WTC11 (cell line): Measurements from ENCODE around the gene FNDC3B. TPM values are rescaled to one million over a fixed set of nuclear protein-coding genes. Genes with fewer than 3 reads are reported as not detected.

Experiments used
- ATAC-seq: fragments of 200-7000 bp; cut with Tn5 transposase; 2 replicates; pipeline ENCODE4 v1.10.0; 2021; ENCODE audit warnings: mild to moderate bottlenecking, moderate library complexity
- CTCF ChIA-PET: fragments of 300-600 bp; sonication (Branson Sonifier 250); formaldehyde crosslinking; loops from one replicate; lab custom pipeline; 2021; ENCODE audit warnings: antibody characterized with exemption; lab: Charles Lee
- POLR2A ChIA-PET: fragments of 350-600 bp; sonication (Branson Sonifier 250); formaldehyde crosslinking; loops from one replicate; lab custom pipeline; 2021; ENCODE audit warnings: antibody characterized with exemption; lab: Charles Lee
- DNase-seq: peaks from one replicate; pipeline ENCODE4 v3.0.0; 2021; ENCODE audit warnings: low spot score
- H3K27ac Mint-ChIP-seq: 2 replicates; pipeline ENCODE4 v1.8.0; 2021; ENCODE audit warnings: mixed read lengths
- H3K27me3 Mint-ChIP-seq: 2 replicates; pipeline ENCODE4 v1.8.0; 2021; ENCODE audit warnings: low read depth, mild to moderate bottlenecking, moderate library complexity, mixed read lengths
- H3K36me3 Mint-ChIP-seq: 2 replicates; pipeline ENCODE4 v1.8.0; 2021; ENCODE audit warnings: mixed read lengths
- H3K4me1 Mint-ChIP-seq: 2 replicates; pipeline ENCODE4 v1.8.0; 2022; ENCODE audit warnings: mixed read lengths
- H3K4me3 Mint-ChIP-seq: 2 replicates; pipeline ENCODE4 v1.8.0; 2021; ENCODE audit warnings: mild to moderate bottlenecking, moderate library complexity, mixed read lengths
- H3K9me3 Mint-ChIP-seq: 2 replicates; pipeline ENCODE4 v1.8.0; 2021; ENCODE audit warnings: mixed read lengths
- CBFB ChIP-seq: sonication (generic); formaldehyde crosslinking; IDR thresholded peaks from 2 replicates; pipeline ENCODE4 v1.8.1; 2022; ENCODE audit warnings: mild to moderate bottlenecking, low read depth, missing genetic modification reagents
- ELF4 ChIP-seq: sonication (generic); formaldehyde crosslinking; IDR thresholded peaks from 2 replicates; pipeline ENCODE4 v1.8.1; 2022; ENCODE audit warnings: low read depth, mild to moderate bottlenecking, moderate library complexity, missing genetic modification reagents
- IRF2 ChIP-seq: sonication (generic); formaldehyde crosslinking; IDR thresholded peaks from 2 replicates; pipeline ENCODE4 v1.8.0; 2022; ENCODE audit warnings: low read depth, missing genetic modification reagents, borderline replicate concordance
- JUN ChIP-seq: sonication (generic); formaldehyde crosslinking; IDR thresholded peaks from 2 replicates; pipeline ENCODE4 v1.8.0; 2023; ENCODE audit warnings: mild to moderate bottlenecking, missing genetic modification reagents
- MYBL2 ChIP-seq: sonication (generic); formaldehyde crosslinking; IDR thresholded peaks from 2 replicates; pipeline ENCODE4 v1.8.1; 2023; ENCODE audit warnings: mild to moderate bottlenecking, moderate library complexity, missing genetic modification reagents
- NR3C1 ChIP-seq: sonication (generic); formaldehyde crosslinking; conservative IDR thresholded peaks from 2 replicates; pipeline ENCODE4 v1.8.1; 2023; ENCODE audit warnings: low read depth, mild to moderate bottlenecking, missing genetic modification reagents
- RELA ChIP-seq: sonication (generic); formaldehyde crosslinking; IDR thresholded peaks from 2 replicates; pipeline ENCODE4 v1.8.1; 2022; ENCODE audit warnings: missing genetic modification reagents, mild to moderate bottlenecking, borderline replicate concordance
- SMAD4 ChIP-seq: sonication (generic); formaldehyde crosslinking; IDR thresholded peaks from 2 replicates; pipeline ENCODE4 v1.8.0; 2022; ENCODE audit warnings: mild to moderate bottlenecking, missing genetic modification reagents
- SP1 ChIP-seq: sonication (generic); formaldehyde crosslinking; conservative IDR thresholded peaks from 2 replicates; pipeline ENCODE4 v1.8.1; 2022; ENCODE audit warnings: missing genetic modification reagents
- TEAD4 ChIP-seq: sonication (generic); formaldehyde crosslinking; IDR thresholded peaks from 2 replicates; pipeline ENCODE4 v1.8.0; 2022; ENCODE audit warnings: mild to moderate bottlenecking, missing genetic modification reagents
- total RNA-seq: library from RNA; stranded (reverse); gene quantifications from 3 replicates; pipeline ENCODE4 v1.2.3, GENCODE V29; 2021
- TF ChIP-seq, protein P1 (sequence below): fragments of 250-450 bp; sonication (Bioruptor Pico); IDR thresholded peaks from 2 replicates; pipeline ENCODE4 v1.9.0; 2021; ENCODE audit warnings: mild to moderate bottlenecking, borderline replicate concordance
- TF ChIP-seq, protein P2 (sequence below): fragments of 250-450 bp; sonication (Bioruptor Pico); IDR thresholded peaks from 2 replicates; pipeline ENCODE4 v1.9.0; 2021; ENCODE audit warnings: mild to moderate bottlenecking
- TF ChIP-seq, protein P3 (sequence below): sonication (generic); formaldehyde crosslinking; IDR thresholded peaks from 2 replicates; pipeline ENCODE4 v1.8.1; 2023; ENCODE audit warnings: mild to moderate bottlenecking, moderate library complexity, missing genetic modification reagents
- TF ChIP-seq, protein P4 (sequence below): sonication (generic); formaldehyde crosslinking; IDR thresholded peaks from 2 replicates; pipeline ENCODE4 v1.8.1; 2023; ENCODE audit warnings: mild to moderate bottlenecking, missing genetic modification reagents, borderline replicate concordance
- TF ChIP-seq, protein P5 (sequence below): fragments of 250-450 bp; sonication (Bioruptor Pico); IDR thresholded peaks from 2 replicates; pipeline ENCODE4 v1.9.0; 2021; ENCODE audit warnings: moderate library complexity, mild to moderate bottlenecking, inconsistent platforms, borderline replicate concordance
- TF ChIP-seq, protein P6 (sequence below): sonication (generic); formaldehyde crosslinking; IDR thresholded peaks from 2 replicates; pipeline ENCODE4 v1.8.1; 2022; ENCODE audit warnings: mild to moderate bottlenecking, moderate library complexity, missing genetic modification reagents
- TF ChIP-seq, protein P7 (sequence below): sonication (generic); formaldehyde crosslinking; IDR thresholded peaks from 2 replicates; pipeline ENCODE4 v1.8.1; 2022; ENCODE audit warnings: low read depth, missing genetic modification reagents, borderline replicate concordance

The FNDC3B gene
- total RNA-seq, 1 experiment from 2014 or later = 42.8 TPM

DNA sequence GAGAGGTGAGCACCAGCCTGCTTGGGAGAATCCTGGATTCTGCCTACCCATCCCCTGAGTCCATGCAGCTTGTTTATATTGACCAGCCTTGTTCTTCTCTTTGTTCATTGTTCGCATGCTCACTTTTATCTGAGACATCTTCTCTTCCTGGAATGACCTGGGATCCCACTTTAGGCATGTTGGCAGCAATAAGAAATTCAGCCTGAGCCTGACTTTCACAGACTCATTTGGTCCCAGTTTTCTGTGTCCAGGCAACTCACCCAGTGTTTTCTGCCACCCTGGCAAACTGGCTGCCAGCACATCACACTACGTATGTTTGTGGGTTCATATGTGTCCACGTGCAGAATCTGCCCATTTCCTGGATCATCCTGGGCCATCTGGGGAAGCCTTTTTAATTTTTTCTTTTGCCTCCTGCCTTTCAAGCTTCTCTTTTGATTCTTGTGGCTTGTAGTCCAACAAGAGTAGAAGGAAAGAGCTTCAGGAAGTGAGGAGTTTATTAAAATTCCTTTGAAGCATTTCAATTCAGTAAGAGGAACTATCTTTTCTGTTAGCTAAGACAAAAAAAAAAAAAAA is 199.9 kb downstream of the FNDC3B start (continued):
- TF ChIP-seq, protein P1, sequence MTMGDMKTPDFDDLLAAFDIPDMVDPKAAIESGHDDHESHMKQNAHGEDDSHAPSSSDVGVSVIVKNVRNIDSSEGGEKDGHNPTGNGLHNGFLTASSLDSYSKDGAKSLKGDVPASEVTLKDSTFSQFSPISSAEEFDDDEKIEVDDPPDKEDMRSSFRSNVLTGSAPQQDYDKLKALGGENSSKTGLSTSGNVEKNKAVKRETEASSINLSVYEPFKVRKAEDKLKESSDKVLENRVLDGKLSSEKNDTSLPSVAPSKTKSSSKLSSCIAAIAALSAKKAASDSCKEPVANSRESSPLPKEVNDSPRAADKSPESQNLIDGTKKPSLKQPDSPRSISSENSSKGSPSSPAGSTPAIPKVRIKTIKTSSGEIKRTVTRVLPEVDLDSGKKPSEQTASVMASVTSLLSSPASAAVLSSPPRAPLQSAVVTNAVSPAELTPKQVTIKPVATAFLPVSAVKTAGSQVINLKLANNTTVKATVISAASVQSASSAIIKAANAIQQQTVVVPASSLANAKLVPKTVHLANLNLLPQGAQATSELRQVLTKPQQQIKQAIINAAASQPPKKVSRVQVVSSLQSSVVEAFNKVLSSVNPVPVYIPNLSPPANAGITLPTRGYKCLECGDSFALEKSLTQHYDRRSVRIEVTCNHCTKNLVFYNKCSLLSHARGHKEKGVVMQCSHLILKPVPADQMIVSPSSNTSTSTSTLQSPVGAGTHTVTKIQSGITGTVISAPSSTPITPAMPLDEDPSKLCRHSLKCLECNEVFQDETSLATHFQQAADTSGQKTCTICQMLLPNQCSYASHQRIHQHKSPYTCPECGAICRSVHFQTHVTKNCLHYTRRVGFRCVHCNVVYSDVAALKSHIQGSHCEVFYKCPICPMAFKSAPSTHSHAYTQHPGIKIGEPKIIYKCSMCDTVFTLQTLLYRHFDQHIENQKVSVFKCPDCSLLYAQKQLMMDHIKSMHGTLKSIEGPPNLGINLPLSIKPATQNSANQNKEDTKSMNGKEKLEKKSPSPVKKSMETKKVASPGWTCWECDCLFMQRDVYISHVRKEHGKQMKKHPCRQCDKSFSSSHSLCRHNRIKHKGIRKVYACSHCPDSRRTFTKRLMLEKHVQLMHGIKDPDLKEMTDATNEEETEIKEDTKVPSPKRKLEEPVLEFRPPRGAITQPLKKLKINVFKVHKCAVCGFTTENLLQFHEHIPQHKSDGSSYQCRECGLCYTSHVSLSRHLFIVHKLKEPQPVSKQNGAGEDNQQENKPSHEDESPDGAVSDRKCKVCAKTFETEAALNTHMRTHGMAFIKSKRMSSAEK = no peak
- TF ChIP-seq, protein P2, sequence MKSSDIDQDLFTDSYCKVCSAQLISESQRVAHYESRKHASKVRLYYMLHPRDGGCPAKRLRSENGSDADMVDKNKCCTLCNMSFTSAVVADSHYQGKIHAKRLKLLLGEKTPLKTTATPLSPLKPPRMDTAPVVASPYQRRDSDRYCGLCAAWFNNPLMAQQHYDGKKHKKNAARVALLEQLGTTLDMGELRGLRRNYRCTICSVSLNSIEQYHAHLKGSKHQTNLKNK (CRISPR knock-in tag) = no peak
- TF ChIP-seq, protein P3, sequence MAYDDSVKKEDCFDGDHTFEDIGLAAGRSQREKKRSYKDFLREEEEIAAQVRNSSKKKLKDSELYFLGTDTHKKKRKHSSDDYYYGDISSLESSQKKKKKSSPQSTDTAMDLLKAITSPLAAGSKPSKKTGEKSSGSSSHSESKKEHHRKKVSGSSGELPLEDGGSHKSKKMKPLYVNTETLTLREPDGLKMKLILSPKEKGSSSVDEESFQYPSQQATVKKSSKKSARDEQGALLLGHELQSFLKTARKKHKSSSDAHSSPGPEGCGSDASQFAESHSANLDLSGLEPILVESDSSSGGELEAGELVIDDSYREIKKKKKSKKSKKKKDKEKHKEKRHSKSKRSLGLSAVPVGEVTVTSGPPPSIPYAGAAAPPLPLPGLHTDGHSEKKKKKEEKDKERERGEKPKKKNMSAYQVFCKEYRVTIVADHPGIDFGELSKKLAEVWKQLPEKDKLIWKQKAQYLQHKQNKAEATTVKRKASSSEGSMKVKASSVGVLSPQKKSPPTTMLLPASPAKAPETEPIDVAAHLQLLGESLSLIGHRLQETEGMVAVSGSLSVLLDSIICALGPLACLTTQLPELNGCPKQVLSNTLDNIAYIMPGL = no peak
- TF ChIP-seq TEAD4 = no peak
- TF ChIP-seq, protein P4, sequence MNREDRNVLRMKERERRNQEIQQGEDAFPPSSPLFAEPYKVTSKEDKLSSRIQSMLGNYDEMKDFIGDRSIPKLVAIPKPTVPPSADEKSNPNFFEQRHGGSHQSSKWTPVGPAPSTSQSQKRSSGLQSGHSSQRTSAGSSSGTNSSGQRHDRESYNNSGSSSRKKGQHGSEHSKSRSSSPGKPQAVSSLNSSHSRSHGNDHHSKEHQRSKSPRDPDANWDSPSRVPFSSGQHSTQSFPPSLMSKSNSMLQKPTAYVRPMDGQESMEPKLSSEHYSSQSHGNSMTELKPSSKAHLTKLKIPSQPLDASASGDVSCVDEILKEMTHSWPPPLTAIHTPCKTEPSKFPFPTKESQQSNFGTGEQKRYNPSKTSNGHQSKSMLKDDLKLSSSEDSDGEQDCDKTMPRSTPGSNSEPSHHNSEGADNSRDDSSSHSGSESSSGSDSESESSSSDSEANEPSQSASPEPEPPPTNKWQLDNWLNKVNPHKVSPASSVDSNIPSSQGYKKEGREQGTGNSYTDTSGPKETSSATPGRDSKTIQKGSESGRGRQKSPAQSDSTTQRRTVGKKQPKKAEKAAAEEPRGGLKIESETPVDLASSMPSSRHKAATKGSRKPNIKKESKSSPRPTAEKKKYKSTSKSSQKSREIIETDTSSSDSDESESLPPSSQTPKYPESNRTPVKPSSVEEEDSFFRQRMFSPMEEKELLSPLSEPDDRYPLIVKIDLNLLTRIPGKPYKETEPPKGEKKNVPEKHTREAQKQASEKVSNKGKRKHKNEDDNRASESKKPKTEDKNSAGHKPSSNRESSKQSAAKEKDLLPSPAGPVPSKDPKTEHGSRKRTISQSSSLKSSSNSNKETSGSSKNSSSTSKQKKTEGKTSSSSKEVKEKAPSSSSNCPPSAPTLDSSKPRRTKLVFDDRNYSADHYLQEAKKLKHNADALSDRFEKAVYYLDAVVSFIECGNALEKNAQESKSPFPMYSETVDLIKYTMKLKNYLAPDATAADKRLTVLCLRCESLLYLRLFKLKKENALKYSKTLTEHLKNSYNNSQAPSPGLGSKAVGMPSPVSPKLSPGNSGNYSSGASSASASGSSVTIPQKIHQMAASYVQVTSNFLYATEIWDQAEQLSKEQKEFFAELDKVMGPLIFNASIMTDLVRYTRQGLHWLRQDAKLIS (CRISPR knock-in tag) = no peak
- TF ChIP-seq SMAD4 (CRISPR knock-in tag) = no peak
- TF ChIP-seq, protein P5, sequence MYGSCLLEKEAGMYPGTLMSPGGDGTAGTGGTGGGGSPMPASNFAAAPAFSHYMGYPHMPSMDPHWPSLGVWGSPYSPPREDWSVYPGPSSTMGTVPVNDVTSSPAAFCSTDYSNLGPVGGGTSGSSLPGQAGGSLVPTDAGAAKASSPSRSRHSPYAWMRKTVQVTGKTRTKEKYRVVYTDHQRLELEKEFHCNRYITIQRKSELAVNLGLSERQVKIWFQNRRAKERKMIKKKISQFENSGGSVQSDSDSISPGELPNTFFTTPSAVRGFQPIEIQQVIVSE = no peak
- no peak for TF ChIP-seq MYBL2 (CRISPR knock-in tag)
- TF ChIP-seq, protein P6, sequence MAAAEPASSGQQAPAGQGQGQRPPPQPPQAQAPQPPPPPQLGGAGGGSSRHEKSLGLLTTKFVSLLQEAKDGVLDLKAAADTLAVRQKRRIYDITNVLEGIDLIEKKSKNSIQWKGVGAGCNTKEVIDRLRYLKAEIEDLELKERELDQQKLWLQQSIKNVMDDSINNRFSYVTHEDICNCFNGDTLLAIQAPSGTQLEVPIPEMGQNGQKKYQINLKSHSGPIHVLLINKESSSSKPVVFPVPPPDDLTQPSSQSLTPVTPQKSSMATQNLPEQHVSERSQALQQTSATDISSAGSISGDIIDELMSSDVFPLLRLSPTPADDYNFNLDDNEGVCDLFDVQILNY (CRISPR knock-in tag) = no peak
- TF ChIP-seq, all 79 proteins: peak for 0

DNA sequence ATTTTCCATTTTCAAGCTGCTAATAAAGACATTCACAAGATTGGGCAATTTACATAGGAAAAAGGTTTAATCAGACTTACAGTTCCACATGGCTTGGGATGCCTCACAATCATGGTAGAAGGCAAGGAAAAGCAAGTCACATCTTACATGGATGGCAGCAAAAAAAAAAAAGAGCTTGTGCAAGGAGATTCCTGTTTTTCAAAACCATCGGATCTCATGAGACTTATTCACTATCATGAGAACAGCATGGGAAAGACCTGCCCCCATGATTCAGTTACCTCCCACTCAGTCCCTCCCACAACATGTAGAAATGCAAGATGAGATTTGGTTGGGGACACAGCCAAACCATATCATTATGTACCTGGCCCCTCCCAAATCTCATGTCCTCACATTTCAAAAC is 202.0 kb downstream of the FNDC3B start:
- Mint-ChIP-seq H3K27me3 (no peaks in the 10 kb centered on the region), H3K4me3 (no peak overlapping the region), H3K27ac (no peak overlapping the region), H3K4me1 (peaks cover 4% of the 10 kb centered on the region), H3K36me3 (peaks cover 54% of the 10 kb centered on the region), H3K9me3 (peaks cover 52% of the 10 kb centered on the region)
- no peak for ATAC-seq
- CTCF ChIA-PET = no interaction called here
- POLR2A ChIA-PET = interaction anchor here (0.6 kb wide), 1 partner anchor 535 kb away, joined by 5 read pairs; no protein-coding TSS in a partner anchor
- no peak for DNase-seq
- TF ChIP-seq ELF4 (no peak), JUN (no peak), RELA (CRISPR knock-in tag) (no peak), CBFB (CRISPR knock-in tag) (no peak), SP1 (no peak), IRF2 (CRISPR knock-in tag) (no peak), NR3C1 (no peak)
- TF ChIP-seq, protein P4 (CRISPR knock-in tag) = no peak
- TF ChIP-seq, protein P7, sequence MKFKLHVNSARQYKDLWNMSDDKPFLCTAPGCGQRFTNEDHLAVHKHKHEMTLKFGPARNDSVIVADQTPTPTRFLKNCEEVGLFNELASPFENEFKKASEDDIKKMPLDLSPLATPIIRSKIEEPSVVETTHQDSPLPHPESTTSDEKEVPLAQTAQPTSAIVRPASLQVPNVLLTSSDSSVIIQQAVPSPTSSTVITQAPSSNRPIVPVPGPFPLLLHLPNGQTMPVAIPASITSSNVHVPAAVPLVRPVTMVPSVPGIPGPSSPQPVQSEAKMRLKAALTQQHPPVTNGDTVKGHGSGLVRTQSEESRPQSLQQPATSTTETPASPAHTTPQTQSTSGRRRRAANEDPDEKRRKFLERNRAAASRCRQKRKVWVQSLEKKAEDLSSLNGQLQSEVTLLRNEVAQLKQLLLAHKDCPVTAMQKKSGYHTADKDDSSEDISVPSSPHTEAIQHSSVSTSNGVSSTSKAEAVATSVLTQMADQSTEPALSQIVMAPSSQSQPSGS (CRISPR knock-in tag) = no peak
